Measurements from ENCODE around the gene ARID4B.
"Not testable (repeated sequence)": the region's sequence is repeated elsewhere in the genome, so short reads cannot be mapped to it uniquely, and the experiment has no call there.

ARID4B gene

GRCh38 chr1:235329139-235329902 is 1.3 kb upstream of the ARID4B start:
- DNase-seq = no peak

DNA sequence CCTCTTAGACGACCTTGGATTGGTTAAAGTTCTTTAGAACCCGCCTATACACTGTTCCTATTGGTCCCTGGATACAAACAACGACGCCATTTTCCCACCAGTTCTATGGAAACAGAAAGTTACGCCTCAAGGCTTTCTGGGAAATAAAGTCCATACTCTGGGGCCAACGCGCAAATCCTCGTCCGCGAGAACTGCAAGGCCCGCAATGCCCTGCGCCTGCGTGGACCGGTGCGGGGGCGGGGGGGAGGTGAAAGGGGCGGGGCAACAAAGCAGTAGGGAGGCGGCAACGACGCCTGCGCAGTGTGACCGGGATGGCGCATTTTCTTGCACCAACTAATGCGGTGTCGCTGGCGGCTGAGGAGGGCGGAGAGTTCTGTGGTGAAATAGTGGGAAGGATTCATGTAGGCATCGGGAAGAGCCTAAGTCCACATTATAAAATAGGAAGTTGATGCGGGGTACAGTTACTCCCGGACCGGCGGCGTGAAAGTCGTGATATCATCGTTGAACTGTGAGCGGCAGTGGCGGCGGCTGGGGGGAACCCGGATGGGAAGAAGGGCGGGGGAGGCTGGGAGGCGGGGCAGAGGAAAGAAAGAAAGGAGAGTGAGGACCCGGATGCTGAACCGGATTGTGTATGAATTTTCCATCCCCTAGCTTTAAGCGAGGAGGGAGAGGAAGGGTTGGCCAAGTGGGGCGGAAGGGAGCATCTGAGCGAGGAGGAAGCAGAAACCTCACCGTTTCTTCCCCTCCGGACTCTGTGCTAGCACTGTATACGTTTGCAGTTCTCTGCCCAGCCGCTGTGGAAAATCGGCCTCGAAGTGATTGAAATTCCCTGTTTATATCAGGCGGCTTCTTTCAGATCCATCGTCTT is 526 bp upstream of the ARID4B start, which contains the start of gene GGPS1:
Gene GGPS1, plus strand, starts transcription at position 300 of the 868 bp plus-strand sequence. CDS start 6,695 bp downstream, outside the sequence.
- DNase-seq = peak; percentile 100

DNA sequence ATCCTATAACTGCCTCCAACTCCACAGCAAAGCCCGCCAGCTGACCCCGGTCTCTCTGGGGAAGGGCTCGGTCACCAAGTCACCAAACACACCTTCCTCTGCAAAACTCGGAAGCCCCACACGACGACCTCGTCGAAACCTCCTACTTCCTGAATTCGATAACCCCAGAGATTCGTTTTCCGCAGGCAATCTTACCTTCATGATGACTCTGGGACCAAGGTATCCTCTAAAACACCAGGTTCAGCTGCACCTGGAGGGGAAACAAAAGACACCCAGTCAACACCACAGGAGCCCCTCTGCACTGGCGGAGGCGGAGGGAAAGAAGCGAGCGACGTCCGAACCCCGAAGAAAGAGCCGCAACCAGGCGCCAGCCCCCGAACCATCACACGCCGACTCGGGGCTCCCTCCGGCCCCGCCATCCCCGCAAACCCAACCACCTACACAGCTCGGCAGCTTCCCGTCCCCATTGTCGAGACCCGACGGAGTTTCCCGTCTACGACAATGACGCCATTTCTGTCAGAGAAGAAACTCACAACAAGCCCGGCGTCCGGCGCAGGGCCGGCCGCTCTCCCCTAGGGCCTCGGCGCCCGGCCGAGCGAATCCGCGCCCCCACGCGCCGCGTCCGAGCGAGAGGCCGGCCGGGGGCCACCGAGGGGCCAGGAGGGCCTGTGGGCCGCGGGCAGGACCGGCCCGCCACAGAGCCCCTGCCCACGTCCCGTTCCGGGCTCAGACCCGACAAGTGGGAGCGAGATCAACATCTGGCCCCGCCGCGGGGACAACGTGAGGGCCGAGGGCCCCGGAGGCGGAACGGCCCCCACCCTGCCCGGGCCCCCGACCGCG is 1.0 kb downstream of the ARID4B start:
- DNase-seq = no peak

- no peak for DNase-seq
Measured at GRCh38 chr1:235325854-235326253, 2.1 kb downstream of the ARID4B start.

- no peak for DNase-seq
Measured at GRCh38 chr1:235325139-235325538, 2.8 kb downstream of the ARID4B start.

DNA sequence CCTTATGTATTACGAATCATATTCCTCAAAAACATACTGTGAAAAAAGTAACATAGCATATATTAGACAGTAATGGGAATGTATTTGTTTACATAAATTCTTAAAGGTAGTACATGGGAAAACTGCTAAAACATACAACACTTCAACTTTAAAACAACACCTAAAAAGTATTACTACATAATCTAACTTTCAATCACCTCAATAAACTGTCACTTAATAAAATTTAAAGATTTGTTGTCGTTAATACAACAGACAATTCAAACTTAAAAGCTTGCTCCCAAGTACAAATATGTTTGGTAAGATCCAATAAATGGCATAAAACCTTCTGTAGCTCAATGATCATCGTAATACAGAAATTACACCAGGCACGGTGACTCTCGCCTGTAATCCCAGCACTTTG is 3.7 kb downstream of the ARID4B start:
- DNase-seq = no peak

DNA sequence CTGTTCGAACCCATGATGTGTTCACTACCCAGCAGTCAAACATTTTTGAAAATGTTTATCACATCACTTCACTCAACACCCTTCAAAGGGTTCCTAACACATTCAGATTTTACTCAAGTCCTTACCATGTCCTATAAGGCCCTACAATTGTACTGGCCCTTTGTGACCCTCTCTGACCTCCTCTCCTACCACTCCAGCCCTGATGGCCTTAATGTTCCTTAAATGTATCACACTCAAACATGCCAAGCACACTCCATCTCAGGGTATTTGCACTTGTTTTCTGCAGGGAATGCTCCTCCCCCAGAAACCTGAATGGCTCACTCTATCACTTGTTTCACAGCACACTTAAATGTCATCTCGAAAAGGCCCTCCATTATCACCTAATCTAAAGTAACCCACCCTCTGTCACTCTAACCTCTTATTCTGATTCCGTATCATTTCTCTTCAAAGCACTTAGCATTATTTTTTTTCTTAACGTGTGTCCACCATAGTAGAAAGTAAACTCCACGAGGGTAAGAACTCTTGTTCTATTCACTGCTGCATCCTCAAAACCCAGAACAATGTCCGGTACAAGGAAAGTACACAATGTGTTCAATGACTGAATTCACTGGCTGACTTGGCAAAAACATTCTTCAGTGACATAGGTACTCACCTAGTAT is 7.3 kb downstream of the ARID4B start:
- no peak for DNase-seq

GRCh38 chr1:235319255-235319654 is 8.7 kb downstream of the ARID4B start:
- no peak for DNase-seq

- no peak for DNase-seq
Measured at GRCh38 chr1:235317168-235317567, 10.8 kb downstream of the ARID4B start.

DNA sequence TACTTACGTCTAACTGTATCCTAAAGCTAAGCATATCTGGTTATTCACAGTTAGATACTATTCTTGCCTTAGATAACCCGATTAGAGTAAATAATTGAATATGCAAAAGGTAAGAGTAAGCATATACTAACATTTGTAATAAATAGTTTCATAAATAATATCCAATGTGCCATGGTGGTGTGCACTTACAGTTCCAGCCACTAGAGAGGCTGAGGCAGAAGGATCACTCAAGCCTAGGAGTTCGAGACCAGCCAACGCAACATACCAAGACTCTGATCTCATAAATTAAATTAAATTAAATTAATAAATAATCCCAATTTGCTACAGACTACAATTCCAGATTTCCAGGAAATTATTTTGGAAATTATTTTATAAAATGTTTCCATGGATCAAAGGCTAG is 12.2 kb downstream of the ARID4B start:
- no peak for DNase-seq

DNA sequence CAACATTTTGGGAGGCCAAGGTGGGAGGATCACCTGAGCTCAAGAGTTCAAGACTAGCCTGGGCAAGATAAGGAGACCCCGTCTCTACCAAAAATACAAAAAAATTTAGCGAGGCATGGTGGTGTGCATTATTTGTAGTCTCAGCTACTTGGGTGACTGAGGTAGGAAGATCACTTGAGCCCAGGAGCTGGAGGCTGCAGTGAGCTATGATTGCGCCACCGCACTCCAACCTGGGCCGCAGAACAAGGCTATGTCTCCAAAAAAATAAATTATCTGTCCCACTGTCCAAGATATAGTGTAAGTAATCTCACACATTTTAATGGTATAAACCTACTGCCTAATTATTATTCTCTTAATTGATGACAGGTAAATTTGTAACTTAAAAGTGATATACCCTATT is 12.8 kb downstream of the ARID4B start:
- no peak for DNase-seq

GRCh38 chr1:235313931-235314678 is 13.9 kb downstream of the ARID4B start:
- DNase-seq = no peak

GRCh38 chr1:235313262-235313661 is 14.7 kb downstream of the ARID4B start:
- no peak for DNase-seq

- DNase-seq = not testable (repeated sequence)
Measured at GRCh38 chr1:235309206-235309605, 18.8 kb downstream of the ARID4B start.

DNA sequence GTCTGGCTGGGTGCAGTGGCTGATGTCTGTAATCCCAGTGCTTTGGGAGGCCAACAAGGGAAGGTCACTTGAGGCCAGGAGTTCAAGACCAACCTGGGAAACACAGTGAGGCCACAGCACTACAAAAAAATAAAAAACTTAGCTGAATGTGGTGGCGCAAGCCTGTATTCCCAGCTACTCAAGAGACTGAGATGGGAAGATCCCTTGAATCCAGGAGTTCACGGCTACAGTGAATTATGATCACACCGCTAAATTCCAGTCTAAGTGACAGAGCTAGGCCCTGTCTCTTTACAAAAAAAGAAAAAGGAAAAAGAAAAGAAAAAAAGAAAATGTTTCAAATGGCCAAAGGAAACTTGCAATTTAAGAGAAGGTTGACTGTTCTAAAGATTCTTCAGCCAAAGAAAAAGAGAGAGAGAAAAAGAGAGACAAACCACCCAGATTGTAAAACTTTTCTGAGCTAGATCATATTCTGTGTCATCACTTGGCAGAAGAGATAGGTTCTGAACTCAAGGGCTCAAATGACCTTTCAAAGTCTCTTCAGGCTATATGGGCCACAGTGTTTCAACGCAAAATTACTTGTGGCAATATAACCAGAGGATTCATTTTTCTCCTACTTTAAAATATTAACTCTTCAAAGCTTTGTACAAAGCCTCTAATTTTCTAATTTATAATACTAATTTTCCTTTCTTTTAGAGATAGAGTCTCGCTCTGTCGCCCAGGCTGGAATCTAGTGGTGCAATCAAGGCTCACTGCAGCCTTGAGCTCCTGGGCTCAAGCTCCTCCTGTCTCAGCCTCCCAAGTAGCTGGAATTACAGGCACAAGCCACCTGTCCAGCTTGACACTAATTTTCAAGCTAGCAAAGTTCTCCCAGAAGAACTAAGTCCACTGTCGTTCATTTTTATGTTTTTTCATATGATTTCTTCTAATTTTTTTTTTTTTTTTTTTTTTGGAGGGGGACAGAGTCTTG is 20.5 kb downstream of the ARID4B start:
- no peak for DNase-seq

- no peak for DNase-seq
Measured at GRCh38 chr1:235304549-235305451, 23.2 kb downstream of the ARID4B start.

DNA sequence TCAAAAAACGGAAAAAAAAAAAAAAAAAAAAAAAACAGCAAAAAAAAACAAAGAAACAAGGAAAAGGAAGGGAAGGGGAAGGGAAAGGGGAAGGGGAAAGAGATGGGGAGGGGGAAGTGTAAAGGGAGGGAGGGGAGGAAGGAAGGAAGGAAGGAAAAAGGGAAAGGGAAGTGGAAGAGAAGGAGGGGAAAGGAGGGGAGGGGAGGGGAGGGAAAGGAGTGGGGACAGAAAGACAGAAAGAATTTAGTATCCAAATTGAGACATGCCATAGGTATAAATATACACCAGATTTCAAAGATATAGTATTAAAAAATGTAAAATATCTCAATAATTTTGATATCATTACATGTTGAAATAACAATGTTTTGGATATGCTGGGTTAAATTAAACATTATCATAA is 25.8 kb downstream of the ARID4B start:
- DNase-seq = no peak

- no peak for DNase-seq
Measured at GRCh38 chr1:235299169-235299858, 28.7 kb downstream of the ARID4B start.

DNA sequence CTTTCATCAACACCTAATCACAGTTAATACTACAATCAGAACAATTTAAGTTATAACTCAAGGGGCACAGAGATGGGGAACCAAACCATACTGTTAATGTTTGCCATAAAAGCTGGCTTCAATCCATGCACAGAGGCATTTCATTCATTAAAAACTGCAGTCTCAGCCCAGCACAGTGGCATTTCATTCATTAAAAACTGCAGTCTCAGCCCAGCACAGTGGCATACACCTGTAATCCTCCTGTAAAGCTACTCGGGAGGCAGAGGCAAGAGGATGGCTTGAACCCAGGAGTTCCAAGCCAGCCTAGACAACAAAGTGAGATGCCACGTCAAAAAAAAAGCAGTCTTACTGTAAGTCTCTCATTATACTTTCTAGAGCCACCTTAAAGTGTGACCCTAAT is 29.2 kb downstream of the ARID4B start:
- no peak for DNase-seq
